Pancreas (tissue), 10 donors: Measurements from ENCODE around the gene OR2H2. TPM values are rescaled to one million over a fixed set of nuclear protein-coding genes. Genes with fewer than 3 reads are reported as not detected.
A peak's percentile ranks its signal among the peaks of the same experiment; 100 is the strongest.

ENCODE experiments used
- ATAC-seq, 4 donors: fragments of 200-7000 bp; cut with Tn5 transposase; one replicate each; pipeline versions ENCODE4 v1.8.0 to v1.9.1; 2020; ENCODE audit warnings: mild to moderate bottlenecking in 4 of 4, moderate library complexity in 4 of 4
- DNase-seq, 6 donors: peaks; one replicate each; pipeline ENCODE4 v3.0.0-alpha.2; 2020
- FAIRE-seq: peaks from 2 replicates; lab custom pipeline; 2012; peaks lifted over from hg19 to GRCh38; lab: Jason Lieb, UNC
- H3K27ac ChIP-seq, 4 donors: fragments of 200-600 bp; sonication (generic); 1 replicate in 3 of 4; 2 replicates in 1 of 4; pipeline versions ENCODE4 v1.5.0 to v1.8.0; 2020
- H3K27me3 ChIP-seq, 4 donors: fragments of 200-600 bp; one replicate each; pipeline ENCODE4 v1.8.0; 2021
- H3K36me3 ChIP-seq, 3 donors: fragments of 200-600 bp; sonication (generic) in 1 of 3; one replicate each; pipeline versions ENCODE4 v1.5.0 to v1.8.0; 2020 to 2021
- H3K4me1 ChIP-seq, 3 donors: fragments of 200-600 bp; one replicate each; pipeline ENCODE4 v1.8.0; 2021
- H3K4me3 ChIP-seq, 4 donors: fragments of 200-600 bp; sonication (generic) in 2 of 4; one replicate each; pipeline versions ENCODE4 v1.5.0 to v1.8.0; 2020 to 2021
- H3K9me3 ChIP-seq, 4 donors: fragments of 200-600 bp; one replicate each; pipeline ENCODE4 v1.8.0; 2021
- CTCF ChIP-seq, 4 donors: fragments of 200-600 bp; sonication (generic) in 3 of 4; IDR thresholded peaks; one replicate each; pipeline versions ENCODE4 v1.5.0 to v1.8.0; 2021; ENCODE audit warnings: antibody characterized with exemption in 4 of 4
- WGBS, 2 donors: extraction: QIAGEN DNeasy Blood & Tissue Kit; methylation state at CpG; one replicate each; pipeline ENCODE4 v1.1.7; 2013; 5-methylcytosine and 5-hydroxymethylcytosine counted together
- intact Hi-C, 3 donors: fragments of 100-400 bp; cut with DNase I; formaldehyde crosslinking; loops; one replicate each; pipeline versions ENCODE4 v1.11.1 to v1.14.2; 2022
- polyA plus RNA-seq, 2 donors: library from polyadenylated mRNA; stranded (reverse); fragments of 200-250 nt; gene quantifications; one replicate each; pipeline ENCODE4 v1.2.3, GENCODE V29; 2013
- total RNA-seq, 6 donors: library from RNA; stranded (reverse); fragmentation: NEBNext Ultra II Directional in 4 of 6; extraction: Animal tissue kit (Norgen Biotek cat#: 25700) in 4 of 6; gene quantifications; one replicate each; pipeline versions ENCODE4 v1.2.1 to v1.2.4, GENCODE V29; 2021 to 2023
- donor health status: healthy with polysubstance abuse.
- donor health status: DM: no; HTN: no; CAD: no; lungs with moderate emphysema.
- donor health status: DM: no; HTN: no; CAD: no.
- donor health status: control.
- donor health status: control.
- donor health status: Bipolar disorder and iron deficiency.
- donor health status: DM: yes; HTN: yes; CAD: no.
- donor health status: DM: no; HTN: no; CAD: no.
- donor health status: DM: no; HTN: no; CAD: no.
- donor health status: DM: yes; HTN: yes; CAD: no.

The OR2H2 gene
- total and polyA plus RNA-seq, 8 donors: not detected

- peak; percentile 78 to 89 (median 84) for ATAC-seq
- intact Hi-C loops: no loop called here
These were observed 31.5 kb upstream of the OR2H2 start for GRCh38 chr6:29553268-29554057.

DNA sequence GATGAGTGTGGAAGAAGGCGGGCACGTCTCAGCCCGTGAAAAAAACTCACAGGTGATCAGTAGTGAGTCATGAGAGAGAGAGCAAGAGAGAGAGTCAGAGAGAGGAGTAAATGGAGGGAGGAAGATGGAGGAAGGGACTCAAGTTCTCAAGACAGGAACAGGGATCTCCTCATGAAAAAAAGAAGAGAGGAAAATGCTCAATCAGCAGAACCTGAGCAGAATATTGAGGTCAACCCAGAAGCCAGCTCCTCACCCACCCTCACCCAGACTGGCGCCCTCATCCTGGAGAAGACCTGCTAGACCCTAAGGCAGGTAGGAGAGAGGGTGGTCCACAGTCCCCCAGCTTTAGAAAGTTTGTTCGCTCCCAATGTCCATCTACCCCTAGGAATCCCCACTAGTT is 30.2 kb upstream of the OR2H2 start:
- no peak overlapping the region for H3K27ac ChIP-seq
- DNase-seq (no peak), ATAC-seq (no peak), FAIRE-seq (no peak)
- no peaks in the 10 kb centered on the region for H3K36me3 ChIP-seq
- no peak overlapping the region for H3K4me3 ChIP-seq
- 77 to 85% methylated on average over 5 of the region's 5 CpGs for WGBS, 2 donors
- H3K9me3 ChIP-seq: no peaks in the 10 kb centered on the region
- H3K27me3 ChIP-seq: peaks cover 0 to 18% (median 0%) of the 10 kb centered on the region in 4 donors
- peaks cover 4 to 6% (median 5%) of the 10 kb centered on the region in 3 donors for H3K4me1 ChIP-seq
- no peak for TF ChIP-seq CTCF (IDR thresholded peaks at IDR 0.05)
- intact Hi-C loops: no loop called here

More at GRCh38 chr6:29553268-29554057, 31.5 kb upstream of the OR2H2 start:
- FAIRE-seq (no peak), DNase-seq (peak; percentile 10 to 81 (median 49))
- H3K4me3 ChIP-seq: peak overlapping the region in 2 of 4 donors; percentile 25 to 41
- H3K9me3 ChIP-seq: no peaks in the 10 kb centered on the region
- peaks cover 4 to 6% (median 5%) of the 10 kb centered on the region in 3 donors for H3K4me1 ChIP-seq
- TF ChIP-seq CTCF (IDR thresholded peaks at IDR 0.05): no peak
- H3K36me3 ChIP-seq: no peaks in the 10 kb centered on the region
- peak overlapping the region in 1 of 4 donors; percentile 10 for H3K27ac ChIP-seq
- WGBS, 2 donors: 6% methylated on average over 81 to 83 of the region's 83 CpGs
- peaks cover 0 to 18% (median 0%) of the 10 kb centered on the region in 4 donors for H3K27me3 ChIP-seq

- no peaks in the 10 kb centered on the region for H3K9me3 ChIP-seq
- FAIRE-seq (no peak), DNase-seq (no peak), ATAC-seq (no peak)
- H3K27ac ChIP-seq: no peak overlapping the region
- H3K4me1 ChIP-seq: peaks cover 5 to 16% (median 6%) of the 10 kb centered on the region in 3 donors
- peak overlapping the region in 1 of 4 donors; percentile 13 for H3K4me3 ChIP-seq
- peaks cover 0 to 18% (median 0%) of the 10 kb centered on the region in 4 donors for H3K27me3 ChIP-seq
- no peak for TF ChIP-seq CTCF (IDR thresholded peaks at IDR 0.05)
- no peaks in the 10 kb centered on the region for H3K36me3 ChIP-seq
- intact Hi-C loops: no loop called here
These were observed 27.6 kb upstream of the OR2H2 start for GRCh38 chr6:29557320-29557719.

- no peak for ATAC-seq
- no peak for TF ChIP-seq CTCF (IDR thresholded peaks at IDR 0.05)
- Histone ChIP-seq H3K4me3 (peak overlapping the region in 1 of 4 donors; percentile 19), H3K9me3 (no peaks in the 10 kb centered on the region), H3K4me1 (peaks cover 1 to 16% (median 2%) of the 10 kb centered on the region in 3 donors), H3K27ac (peak overlapping the region in 1 of 4 donors; percentile 60), H3K27me3 (peaks cover 0 to 18% (median 0%) of the 10 kb centered on the region in 4 donors), H3K36me3 (no peaks in the 10 kb centered on the region)
- FAIRE-seq: no peak
- WGBS, 2 donors: 88 to 92% methylated on average over 22 of the region's 22 CpGs
- DNase-seq: no peak
- intact Hi-C loops: no loop called here
These were observed 26.4 kb upstream of the OR2H2 start for GRCh38 chr6:29558439-29559079.
